Thyroid gland (tissue), 4 donors: ENCODE data around the gene MLXIPL.

Experiments
- CTCF ChIP-seq, 6 experiments: fragments of 200-600 bp in 3 of 6; fragments of 450-650 bp in 3 of 6; sonication (generic) in 3 of 6; IDR thresholded peaks; one replicate each; pipeline ENCODE4 v1.5.1; 2016 to 2019; ENCODE audit warnings: antibody characterized with exemption in 6 of 6, mild to moderate bottlenecking in 2 of 6, inconsistent platforms in 1 of 6, moderate library complexity in 1 of 6
- POLR2A ChIP-seq, 2 donors: fragments of 450-650 bp; IDR thresholded peaks; one replicate each; pipeline ENCODE4 v1.6.1; 2017; ENCODE audit warnings: antibody characterized with exemption in 2 of 2, mild to moderate bottlenecking in 2 of 2, moderate library complexity in 1 of 2

DNA sequence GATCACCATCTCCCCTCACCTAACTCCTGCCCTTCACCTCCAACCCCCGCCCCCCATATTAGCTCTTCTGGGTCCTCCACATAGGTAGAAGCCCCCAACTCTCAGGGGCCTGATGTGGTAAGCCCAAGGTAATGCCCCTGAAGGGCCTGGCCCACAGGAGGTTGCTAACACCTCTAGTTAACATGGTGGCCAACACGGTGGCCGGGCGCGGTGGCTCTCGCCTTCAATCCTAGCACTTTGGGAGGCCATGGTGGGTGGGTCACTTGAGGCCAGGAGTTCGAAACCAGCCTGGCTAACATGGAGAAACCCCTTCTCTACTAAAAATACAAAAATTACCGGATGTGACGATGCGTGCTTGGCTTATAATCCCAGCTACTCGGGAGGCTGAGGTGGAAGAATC lies 954 bp upstream of the MLXIPL start:
- TF ChIP-seq CTCF (IDR thresholded peaks at IDR 0.05), result no peak
- TF ChIP-seq POLR2A (IDR thresholded peaks at IDR 0.05), result no peak
